Hematopoietic multipotent progenitor cell (in vitro differentiated cells): ENCODE measurements around the gene S100PBP. TPM values are rescaled to one million over a fixed set of nuclear protein-coding genes. Genes with fewer than 3 reads are reported as not detected.
A peak's percentile ranks its signal among the peaks of the same experiment; 100 is the strongest.

Source experiments
- DNase-seq, 3 donors: peaks; one replicate each; pipeline ENCODE4 v3.0.0-alpha.2; 2011 to 2015; ENCODE audit warnings: low read depth in 2 of 3, low spot score in 2 of 3
- total RNA-seq: library from RNA; depleted of rRNA; stranded (reverse); fragments of >200 nt; gene quantifications from one replicate; pipeline ENCODE4 v1.2.3, GENCODE V29; 2012

S100PBP gene
- total RNA-seq, 1 donor = 25.0 TPM

DNA sequence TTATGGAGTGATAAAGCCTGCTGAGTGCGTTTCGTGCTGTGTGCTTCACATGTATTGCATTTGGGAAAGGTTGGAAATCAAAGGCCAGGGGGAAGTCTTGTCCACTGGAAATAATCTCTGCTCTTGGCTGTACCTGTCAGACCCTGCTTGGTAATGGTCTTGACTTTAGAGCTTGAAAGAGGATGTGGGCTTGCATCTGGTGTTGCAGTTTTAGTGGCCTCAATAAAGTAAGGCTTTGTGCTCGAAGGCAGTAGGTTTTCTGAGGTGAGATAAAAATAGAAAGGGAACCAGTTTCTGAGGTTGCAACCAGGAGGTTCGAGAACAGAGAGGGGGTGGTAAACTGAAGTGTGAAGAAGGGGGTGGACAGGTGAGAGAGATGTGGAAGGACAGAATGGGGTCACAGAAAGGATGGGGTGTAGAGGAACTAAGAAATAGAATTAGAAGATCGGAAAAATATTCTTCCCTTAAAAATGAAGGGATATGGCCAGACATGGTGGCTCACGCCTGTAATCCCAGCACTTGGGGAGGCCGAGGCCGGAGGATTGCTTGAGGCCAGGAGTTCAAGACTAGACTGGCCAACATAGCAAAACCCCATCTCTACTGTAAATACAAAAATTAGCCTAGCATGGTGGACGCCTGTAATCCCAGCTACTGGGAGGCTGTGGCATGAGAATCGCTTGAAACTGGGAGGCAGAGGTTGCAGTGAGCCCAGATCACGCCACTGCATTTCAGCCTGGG is 1.5 kb downstream of the S100PBP start:
- DNase-seq = peak in 2 of 3 donors; percentile 24 to 66

DNA sequence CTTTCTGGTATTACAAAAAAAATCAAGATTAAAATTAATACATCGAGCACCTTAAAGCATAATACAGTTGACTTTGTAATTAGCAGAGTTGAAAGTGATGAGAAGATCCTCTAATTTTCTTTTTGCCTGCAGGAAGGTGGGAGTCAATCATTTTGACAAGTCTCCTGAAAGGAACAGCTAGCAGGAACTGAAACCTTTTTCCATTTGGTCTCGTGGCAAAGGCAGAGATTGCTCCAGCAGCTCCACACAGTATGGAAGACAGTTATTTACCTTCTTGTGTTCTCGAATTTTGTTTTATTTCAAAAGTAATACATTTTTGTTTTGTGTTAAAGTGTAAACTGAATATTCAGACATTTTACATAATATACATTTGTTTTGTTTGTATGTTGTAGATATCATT is 7.7 kb downstream of the S100PBP start:
- DNase-seq = no peak

DNA sequence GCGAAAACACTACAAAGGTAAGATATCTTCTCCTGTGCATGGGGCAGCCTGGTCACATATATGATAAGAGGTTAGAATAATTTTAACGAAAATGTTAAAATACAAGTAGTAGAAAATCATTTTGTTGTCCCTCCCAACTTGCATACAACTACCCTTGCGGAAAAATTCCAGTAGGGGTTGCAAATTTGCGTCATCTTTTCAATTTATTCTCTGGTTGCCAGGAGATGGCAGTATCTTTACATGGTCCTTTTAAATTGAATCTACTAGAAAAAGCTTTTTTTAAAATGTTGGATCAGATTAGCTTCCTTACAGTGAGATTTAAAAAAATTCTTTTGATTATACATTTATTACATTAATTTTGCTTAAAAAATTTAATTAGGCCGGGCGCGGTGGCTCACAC is 10.9 kb downstream of the S100PBP start:
- DNase-seq = peak in 2 of 3 donors; percentile 33 to 61

DNA sequence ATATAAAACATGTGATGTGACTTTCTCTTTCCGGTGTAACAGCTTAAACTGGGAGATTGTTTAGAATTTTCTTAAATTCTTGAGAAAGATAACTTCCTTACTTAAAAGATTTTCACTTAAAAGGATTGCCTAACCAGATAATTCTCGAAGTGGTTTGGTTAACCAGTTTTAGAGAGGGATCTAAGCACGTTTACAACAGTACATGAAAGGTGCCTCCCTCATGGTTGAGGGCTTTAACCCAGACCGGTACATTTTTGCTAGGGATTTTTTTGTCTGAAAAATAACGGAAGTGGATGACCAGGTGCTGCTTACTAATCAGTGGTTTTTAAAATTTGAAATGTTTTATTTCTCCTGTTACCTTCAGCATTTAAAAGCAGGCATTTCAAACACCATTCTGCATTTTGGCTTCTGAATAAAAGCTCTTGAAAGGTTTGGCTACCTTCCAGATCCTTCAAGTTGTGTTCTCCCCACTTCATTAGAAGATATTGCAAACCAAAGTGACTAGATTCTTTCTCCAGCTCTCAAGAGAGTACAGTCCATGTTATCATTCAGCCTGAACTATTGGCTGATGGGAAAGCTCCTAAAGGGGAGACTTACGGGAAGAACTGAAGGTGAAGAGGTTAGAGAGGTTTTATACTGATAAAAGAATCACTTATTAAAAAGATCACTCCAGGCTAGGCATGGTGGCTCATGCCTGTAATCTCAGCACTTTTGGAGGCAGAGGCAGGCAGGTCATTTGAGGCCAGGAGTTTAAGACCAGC is 12.8 kb downstream of the S100PBP start:
- DNase-seq = no peak

DNA sequence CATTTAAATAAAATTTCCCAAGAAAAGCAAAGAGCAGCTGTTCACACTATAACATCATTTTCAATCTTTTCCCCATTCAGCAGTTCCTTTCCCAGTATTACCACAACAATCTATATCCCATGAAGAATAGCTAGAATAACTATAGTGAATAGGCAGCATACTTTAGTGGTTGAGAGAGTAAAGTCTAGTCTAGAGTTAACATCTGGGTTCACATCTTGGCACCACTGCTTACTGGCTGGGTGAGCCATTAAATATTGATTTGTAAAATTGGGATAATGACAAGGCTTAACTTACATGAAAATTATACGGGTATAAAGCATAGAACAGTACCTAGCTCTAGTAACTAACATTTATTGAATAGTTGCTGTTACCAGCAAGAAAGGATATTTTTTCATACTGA is 14.4 kb downstream of the S100PBP start:
- no peak for DNase-seq

DNA sequence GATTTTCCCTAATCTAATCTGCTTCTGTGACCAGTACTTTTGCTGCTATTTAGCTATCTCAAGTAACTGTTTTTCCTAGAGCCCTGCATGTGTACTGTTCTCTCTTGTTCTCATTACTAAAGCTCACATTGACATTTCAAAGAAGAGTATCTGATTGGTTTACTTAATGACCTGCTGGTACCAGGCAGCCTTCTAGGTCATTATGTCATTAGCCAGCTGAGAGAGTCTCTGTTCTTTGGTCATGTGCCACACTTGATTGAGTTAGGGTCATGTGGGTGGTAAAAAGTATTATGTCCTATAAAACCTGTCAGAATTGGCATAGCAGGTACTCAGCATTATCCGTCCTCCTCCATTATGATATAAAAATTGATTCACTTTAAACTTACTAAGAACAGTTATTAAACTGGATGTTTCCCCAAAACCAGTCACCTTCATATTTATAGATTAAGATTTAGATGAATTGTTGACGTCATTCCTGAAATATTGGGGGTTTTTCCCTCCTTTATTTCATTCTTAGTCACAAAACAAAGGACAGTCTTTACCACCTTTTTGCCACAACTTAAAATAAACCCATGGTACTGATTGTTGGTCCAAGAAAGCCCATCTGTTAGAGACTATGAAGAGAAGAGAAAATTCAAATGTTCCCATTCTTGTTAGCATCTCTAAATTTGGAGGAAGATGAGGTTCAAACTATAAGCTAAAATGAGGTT is 31.1 kb downstream of the S100PBP start:
- no peak for DNase-seq

DNA sequence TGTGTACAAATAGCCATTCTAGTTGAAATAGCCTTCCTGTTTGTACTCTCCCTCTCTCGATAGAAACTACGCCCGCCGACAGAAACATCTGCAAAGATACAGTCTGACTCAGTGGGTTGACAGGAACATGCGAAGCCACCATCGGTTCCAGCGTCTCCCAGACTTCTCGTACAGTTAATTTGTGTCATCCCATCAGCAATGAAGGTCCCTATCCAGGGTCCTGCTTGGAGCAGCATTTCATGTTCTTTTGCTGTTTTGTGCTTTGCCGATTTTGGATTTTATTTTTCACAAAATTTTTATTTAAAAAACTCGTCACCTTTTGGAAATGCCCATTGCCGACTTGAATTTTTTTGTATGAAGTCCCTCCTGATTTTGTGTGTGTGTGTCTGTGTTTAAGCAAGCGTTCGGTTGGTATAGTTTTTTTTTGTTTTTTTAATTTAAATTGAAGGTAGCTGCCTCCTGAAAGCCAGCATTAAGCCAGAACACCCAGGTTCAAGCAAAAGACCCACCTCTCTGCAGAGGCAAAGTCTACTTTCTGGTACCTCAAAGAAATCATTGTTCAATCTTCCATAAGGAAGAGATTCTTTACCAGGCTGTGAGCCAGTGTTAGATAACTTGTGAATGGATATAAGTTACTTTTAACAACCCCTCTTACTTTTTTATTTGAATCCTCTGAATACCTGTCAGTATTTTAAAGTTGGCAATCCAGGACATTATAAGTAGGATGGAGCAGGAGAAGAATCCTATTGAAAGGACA is 38.6 kb downstream of the S100PBP start:
- DNase-seq = no peak

DNA sequence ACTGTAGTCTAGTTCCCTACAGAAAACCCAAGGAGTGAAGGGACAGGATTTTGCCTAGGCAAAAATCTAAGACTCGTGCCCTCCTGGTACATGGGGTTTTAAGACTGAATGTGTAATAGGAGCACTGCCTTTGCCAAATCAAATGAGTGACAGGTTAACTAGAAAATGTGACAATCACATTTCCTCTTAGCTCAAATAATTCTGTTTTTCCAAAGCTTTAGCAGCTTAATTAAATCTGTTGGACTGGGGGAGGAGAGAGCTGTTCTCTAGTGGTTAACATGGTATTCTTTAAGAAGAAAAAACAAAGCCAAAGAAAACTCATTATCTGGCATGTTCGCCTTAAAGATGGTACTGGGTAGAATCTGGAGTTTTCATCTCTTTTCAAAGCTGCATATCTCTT is 40.7 kb downstream of the S100PBP start:
- no peak for DNase-seq

DNA sequence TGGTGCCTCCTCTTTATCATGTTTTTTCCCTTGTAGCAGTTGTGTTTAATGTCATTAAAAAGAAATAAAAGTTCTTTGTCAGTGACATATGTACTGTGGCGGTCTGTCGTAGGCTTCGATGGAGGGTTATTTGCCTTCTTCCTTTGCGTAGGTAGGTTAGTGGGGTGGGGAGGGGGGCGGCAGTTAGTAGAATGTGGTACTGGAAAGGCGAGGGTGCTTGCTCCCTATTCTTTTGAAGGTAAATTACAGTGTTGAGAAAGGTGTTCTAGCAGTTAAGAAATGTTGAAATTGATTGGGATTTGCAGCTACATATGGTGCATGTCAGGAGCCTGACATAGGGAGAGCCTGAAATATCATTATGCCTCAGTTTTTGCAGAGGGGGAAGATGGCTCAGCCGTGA is 41.3 kb downstream of the S100PBP start:
- no peak for DNase-seq

DNA sequence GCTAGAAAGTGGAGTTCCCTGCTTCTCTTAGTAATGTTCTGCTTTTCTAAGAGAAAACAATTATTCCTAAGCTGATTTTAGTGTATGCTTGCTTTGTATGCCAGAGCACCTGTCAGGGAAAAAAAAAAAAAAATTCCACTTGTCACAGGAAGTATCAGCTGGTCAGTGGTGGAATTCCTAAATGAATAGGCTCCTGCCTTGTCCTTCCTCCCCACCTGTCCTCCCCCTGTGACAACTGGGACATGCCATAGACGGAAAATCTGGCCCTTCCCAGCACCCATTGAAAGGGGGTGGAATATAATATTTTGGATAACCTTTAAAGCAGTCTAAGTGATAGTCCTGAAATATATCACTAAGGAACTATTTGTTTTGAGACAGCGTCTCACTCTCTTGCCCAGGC is 42.5 kb downstream of the S100PBP start:
- DNase-seq = no peak

DNA sequence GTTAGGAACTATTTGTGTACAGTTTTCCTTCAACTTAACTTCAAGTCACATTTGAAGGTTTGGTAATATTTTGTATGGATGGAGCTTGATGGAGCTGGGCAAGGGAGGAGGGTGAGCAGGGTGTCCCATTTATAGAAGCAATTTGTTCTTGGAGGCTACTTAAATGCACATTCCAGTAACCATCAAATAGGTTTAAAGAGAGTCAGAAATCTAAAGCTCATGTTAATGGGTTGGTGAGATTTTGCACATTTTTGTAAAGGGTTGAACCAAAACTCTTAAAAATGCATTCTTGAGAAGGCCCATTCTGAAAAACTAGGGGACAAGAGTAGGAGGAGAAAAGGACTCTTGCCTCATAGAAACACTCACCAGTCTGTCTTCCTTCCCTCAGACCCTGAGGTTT is 43.1 kb downstream of the S100PBP start:
- DNase-seq = no peak

DNA sequence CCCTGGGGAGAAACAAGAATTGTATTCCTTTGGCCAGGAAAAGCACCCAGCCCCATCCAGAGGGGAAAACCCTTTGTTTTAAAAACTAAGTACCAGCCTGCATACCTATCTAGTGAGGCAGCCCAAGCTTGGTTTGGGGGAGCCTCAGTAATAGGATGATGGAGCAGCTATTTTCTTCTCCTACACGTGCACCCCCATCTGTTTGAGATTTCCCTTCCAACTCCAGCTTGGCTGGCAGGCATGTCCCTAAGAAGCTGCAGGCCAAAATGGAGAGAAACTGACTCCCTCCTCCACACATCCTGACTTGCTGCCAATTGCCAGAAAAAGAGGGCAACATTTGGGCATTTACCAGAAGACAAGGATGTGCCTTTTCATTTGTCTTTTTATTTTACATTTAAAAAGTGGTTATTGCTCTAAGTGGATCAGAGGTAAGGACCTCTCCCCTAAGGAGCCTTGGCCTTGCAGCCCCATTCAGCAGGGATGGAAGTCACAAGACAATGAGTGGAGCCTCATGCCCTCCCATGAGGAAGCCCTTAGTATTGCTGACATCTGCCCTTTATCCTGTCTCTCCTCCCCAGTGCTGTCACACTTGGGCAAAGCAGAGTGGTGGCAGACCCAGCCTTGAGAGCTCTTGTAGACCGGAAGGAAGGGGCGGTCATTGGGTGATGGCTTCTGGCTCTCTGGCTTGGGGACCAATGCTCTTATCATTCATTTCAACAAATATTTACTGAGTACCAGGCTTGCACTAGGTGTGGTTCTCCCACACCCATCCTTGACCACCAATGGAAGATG is 44.6 kb downstream of the S100PBP start:
- DNase-seq = no peak

DNA sequence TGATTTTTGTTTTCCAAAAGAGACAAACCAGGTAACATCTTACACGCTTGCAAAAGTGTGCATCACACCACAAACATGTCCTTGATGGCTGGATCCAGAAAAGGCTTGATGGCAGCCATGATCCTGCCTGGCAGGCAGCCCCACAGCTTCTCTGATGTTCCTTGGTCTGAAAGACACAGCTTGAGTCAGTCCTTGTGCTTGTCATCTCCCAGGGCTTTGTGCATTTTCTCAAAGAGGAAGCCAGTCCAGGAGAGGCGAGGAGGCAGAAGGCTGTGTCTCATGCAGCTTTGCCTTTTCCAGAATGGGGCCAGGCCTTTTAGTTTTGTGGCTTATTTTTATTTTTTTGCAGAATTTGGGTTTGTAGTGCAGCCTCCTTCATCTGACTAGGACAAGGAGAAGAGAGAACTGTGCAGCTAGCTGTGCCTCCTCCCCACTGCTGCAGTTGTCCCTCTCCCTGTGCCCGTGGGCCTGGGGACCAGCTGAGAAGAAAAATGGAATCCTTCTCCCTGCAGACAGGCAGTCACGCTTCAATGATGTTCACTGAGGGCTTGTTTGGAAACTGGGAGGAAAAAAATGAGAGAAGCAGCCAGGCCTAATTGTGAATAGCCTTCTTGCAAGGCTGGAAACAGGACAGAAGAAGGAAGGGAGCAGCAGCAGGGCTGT is 45.9 kb downstream of the S100PBP start:
- no peak for DNase-seq

DNA sequence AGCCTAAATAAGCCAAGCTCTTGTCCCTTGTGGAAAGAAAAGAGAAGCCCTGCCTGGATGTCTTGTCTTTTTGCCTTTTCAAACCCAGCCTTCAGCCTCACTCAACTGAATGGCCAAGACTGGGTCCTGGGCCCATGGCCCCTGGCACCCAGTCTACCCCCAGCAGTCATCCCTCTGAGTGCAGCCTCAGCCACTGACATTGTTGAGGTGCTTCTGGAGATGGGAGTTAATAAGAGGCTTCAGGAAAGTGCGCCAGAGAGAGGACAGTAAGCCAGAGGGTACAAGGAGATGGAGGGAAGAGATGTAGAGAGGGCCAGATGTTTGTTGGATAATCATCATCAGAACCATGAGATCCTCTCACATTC is 46.4 kb downstream of the S100PBP start:
- DNase-seq = no peak

DNA sequence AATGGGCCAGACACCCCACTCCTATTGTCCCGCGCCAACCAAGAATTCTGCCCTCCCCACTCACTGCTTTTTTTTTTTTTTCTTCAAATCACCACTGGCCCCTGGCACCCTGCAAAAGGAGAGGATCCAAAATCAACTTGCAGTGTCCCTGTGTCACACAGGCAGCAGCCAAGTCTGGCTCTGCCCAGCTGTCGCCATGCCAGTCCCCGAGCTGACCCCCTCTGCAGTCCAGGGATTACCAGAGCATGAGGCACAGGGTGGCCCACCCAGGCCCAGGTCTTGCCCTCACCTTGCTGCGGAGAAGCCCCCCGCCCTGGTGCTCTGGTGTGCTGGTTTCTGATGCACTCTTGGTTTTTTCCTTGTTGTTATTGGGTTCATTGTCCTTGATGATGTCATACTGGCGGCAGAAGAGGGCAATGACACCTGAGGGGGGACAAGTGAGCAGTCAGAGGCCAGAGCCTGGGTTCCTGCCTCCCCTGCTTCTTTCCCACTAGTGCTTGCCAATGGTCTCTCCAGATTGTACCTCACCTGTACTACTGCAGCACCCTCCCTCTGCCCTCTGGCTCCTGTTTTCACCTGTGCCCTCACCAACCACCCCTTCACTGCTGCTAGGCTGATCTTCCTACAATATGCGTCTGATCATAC is 47.0 kb downstream of the S100PBP start:
- no peak for DNase-seq

DNA sequence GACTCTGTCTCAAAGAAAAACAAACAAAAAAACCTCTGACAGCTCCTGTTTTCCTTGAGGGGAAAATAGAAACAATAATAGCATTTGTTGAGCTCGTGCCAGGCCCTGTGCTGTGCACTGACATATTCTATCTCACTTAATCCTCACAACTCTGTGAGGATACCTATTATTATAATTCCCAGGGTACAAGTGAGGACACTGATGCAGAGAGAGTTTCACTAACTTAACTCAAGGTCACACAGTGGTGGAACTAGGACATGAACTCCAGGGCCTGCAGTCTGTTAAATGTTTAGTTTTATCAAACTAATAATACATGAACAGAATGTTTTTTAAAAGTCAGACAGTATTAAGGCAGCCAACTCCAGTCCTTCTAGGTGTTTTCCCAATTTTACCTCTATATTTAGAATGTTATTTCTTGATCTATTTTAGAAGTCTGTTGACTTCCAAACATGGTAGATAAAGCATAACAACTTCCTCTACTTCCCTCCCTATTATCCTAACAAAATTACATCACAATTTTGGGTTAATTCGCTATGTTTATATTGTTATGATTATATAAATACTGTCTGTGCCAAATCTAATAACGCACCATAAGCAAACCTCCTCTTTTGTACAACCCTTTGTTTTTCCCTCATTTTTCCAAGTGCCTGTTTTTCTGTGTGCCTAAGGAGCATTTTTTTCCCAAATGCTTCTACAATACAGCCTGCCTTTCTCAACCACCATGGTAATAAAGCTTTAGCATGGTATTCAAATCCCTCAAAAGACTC is 48.4 kb downstream of the S100PBP start:
- no peak for DNase-seq

DNA sequence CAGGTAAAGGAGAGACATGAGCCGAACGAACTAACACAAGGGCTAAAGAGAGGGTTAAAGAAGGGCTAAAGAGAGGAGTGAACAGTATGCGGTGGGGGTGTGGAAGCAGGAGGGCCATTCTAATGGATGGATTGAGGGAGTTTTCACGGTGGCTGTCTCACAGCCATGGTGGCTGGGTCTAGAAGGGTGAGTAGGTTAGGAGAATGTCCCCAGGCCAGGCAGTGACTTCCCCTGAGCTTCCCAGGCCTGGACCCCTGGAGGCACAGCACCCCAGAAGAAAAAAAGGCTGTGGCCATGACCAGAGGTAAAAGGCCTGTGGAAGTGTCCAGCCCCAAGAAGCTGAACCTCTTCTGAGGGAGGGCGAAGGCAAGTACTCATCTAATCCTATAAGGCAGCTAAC is 49.7 kb downstream of the S100PBP start:
- DNase-seq = no peak

DNA sequence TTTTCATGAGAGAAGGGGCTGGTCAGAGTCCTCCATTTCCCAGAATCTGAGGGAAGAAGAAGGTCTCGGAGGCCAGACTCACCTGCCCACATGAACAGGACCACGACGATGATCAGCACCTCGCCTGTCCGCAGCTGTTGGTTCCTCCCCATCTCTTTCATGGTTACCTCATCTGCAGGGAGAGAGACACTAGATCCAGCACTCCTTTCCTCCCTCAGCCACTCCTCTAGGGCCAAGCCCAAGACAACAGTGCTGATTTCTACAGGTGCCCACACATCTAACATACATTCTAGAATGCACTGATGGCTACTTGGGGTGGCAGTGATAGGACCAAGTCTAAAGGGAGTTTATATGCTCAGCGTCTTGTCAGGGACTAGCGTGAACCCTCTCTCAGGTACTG is 50.2 kb downstream of the S100PBP start:
- DNase-seq = no peak

DNA sequence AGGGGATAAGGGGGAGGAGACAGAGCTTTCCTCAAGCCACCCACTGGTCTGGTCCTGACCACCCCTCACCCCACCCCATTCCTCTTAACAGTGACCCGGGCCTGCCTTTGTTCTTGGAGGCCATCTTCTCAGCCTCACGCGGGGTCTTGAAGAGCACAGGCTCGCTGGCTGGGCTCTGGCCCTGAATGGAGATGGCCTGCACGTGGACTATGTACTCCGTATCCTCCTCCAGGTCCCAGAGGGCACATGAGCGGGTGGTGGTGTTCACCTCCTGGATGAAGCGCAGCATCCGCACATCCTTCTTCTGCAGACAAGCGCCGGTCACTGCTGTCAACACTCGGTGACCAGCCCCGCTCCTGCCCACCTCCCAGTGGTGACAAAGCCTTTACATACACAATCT is 50.6 kb downstream of the S100PBP start:
- no peak for DNase-seq
